Measurements from ENCODE around the gene ADH1C. TPM values are rescaled to one million over a fixed set of nuclear protein-coding genes. Genes with fewer than 3 reads are reported as not detected.

ADH1C gene
- total and polyA plus RNA-seq, 9 of the 15 experiments (the other 6 are each of a cell fraction or from before 2014, with no cell fraction given), result 0.40 TPM; not detected in 8

GRCh38 chr4:99383833-99384392, 31.4 kb upstream of the ADH1C start:
- H3K4me2 ChIP-seq (ENCODE audit: insufficient read depth, low read length), result no peak overlapping the region
- in situ Hi-C loops (cut with MboI), result no loop called here
- ATAC-seq (no peak), FAIRE-seq (no peak), DNase-seq (ENCODE audit: extremely low read depth in 1 of 4, low spot score in 3 of 4) (no peak)
- no peaks in the 10 kb centered on the region for H3K9me3 ChIP-seq (replicated peaks; ENCODE audit: control insufficient read depth, insufficient read depth, low read depth, low read length)
- H3K9me1 ChIP-seq (ENCODE audit: control insufficient read depth, insufficient read depth, low read length), result no peaks in the 10 kb centered on the region
- H3K4me1 ChIP-seq (replicated peaks in 1 of 2; ENCODE audit: control insufficient read depth in 2 of 2, insufficient read depth in 2 of 2, low read length in 2 of 2), result no peaks in the 10 kb centered on the region
- no peak overlapping the region for H2AFZ ChIP-seq (ENCODE audit: low read depth, low read length)
- WGBS (ENCODE audit: insufficient coverage, low coverage, missing lambda C conversion rate), result 2% methylated on average over 5 of the region's 5 CpGs
- H3K9ac ChIP-seq (ENCODE audit: insufficient read depth in 1 of 2, low read depth in 2 of 2, low read length in 2 of 2), result no peak overlapping the region
- H3K36me3 ChIP-seq (ENCODE audit: control insufficient read depth, insufficient read depth, low read length), result no peaks in the 10 kb centered on the region
- no TSS peak for BruUV-seq (replicated peaks)
- intact Hi-C loops (cut with micrococcal nuclease), result no loop called here
- H3K27ac ChIP-seq (ENCODE audit: extremely low read depth, low read depth, low read length), result no peak overlapping the region
- H3K79me2 ChIP-seq (ENCODE audit: control insufficient read depth, insufficient read depth, low read length), result no peaks in the 10 kb centered on the region
- ChIA-PET POLR2A (no interaction called here), CTCF (ENCODE audit: low intra/inter-chr PET ratio) (no interaction called here)
- no peaks in the 10 kb centered on the region for H3K27me3 ChIP-seq (ENCODE audit: control insufficient read depth in 2 of 2, insufficient read depth in 2 of 2, low read length in 2 of 2)
- no peaks in the 10 kb centered on the region for H4K20me1 ChIP-seq (replicated peaks; ENCODE audit: control insufficient read depth, insufficient read depth, low read length)
- no peak overlapping the region for H3K4me3 ChIP-seq
- no peak for TF ChIP-seq RBM14 (IDR thresholded peaks at IDR 0.05; ENCODE audit: borderline replicate concordance, insufficient read depth, low read depth, low read length)
- no peak for TF ChIP-seq RAD21 (CRISPR knock-in tag; conservative IDR thresholded peaks at IDR 0.05 in 1 of 2, IDR thresholded peaks at IDR 0.05 in 1 of 2)
- TF ChIP-seq RBM39 (optimal IDR thresholded peaks at IDR 0.05; ENCODE audit: low read depth, low read length), result no peak
- TF ChIP-seq MGA (IDR thresholded peaks at IDR 0.05), result peak; percentile 39; the same call in 1 of the 2 replicates
- no peak for TF ChIP-seq ZNF143 (CRISPR knock-in tag; IDR thresholded peaks at IDR 0.05)
- TF ChIP-seq MNT (conservative IDR thresholded peaks at IDR 0.05), result peak in 1 of 2 experiments; percentile 40; a peak in 1 of 4 replicates
- TF ChIP-seq RBBP5 (IDR thresholded peaks at IDR 0.05; ENCODE audit: borderline replicate concordance, insufficient read depth, low read length, poor library complexity, severe bottlenecking), result no peak
- TF ChIP-seq NFE2 (IDR thresholded peaks at IDR 0.05; ENCODE audit: low read depth), result 0 out of 2 replicates have a peak, but pooled peaks have one; percentile 12
